ENCODE measurements around the gene DMAC2. TPM values are rescaled to one million over a fixed set of nuclear protein-coding genes. Genes with fewer than 3 reads are reported as not detected.

The DMAC2 gene
- total and polyA plus RNA-seq, 2 donors (not counting 3 experiments of a cell fraction or from before 2014, with no cell fraction given): 65.4 to 137 TPM

DNA sequence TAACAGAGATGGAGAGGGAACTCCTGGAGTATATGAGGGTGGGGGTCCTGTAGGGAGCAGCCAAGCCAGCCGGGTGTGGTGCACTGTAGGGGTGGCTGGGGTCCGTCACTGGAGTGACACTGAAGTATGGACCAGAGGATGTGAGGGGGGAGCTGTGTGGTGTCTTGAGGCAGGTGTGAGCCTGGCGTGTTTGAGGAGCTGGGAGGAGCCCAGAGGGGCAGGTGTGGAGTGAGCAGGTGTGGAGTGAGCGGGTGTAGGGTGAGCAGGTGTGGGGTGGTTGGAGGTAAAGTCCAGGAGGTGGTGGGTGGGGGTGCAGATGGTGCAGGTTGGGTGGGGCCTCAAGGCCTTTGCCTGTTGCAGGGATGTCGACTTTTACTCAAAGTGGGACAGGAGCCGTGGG, 18.4 kb downstream of the DMAC2 start:
- FAIRE-seq (no peak), DNase-seq (ENCODE audit: low read depth, low spot score) (no peak)
- intact Hi-C loops (cut with micrococcal nuclease): no loop called here
- Histone ChIP-seq H4K20me1 (replicated peaks; ENCODE audit: control insufficient read depth, extremely low read depth, insufficient read depth, low read length) (no peaks in the 10 kb centered on the region), H3K4me3 (replicated peaks in 1 of 3; ENCODE audit: insufficient read depth in 1 of 3, low read depth in 1 of 3, low read length in 3 of 3) (no peak overlapping the region), H3K9me3 (replicated peaks; ENCODE audit: control insufficient read depth, insufficient read depth, low read length) (no peaks in the 10 kb centered on the region), H2AFZ (ENCODE audit: low read depth, low read length) (no peak overlapping the region), H3K36me3 (ENCODE audit: control insufficient read depth in 2 of 2, extremely low read depth in 1 of 2, insufficient read depth in 2 of 2, low read length in 2 of 2) (peaks cover 0 to 41% of the 10 kb centered on the region in 2 experiments), H3K4me2 (ENCODE audit: insufficient read depth, low read length) (no peak overlapping the region), H3K27me3 (ENCODE audit: control insufficient read depth in 2 of 2, insufficient read depth in 2 of 2, low read length in 2 of 2) (no peaks in the 10 kb centered on the region), H3K9me1 (replicated peaks; ENCODE audit: control insufficient read depth, extremely low read depth, insufficient read depth, low read length) (no peaks in the 10 kb centered on the region), H3K79me2 (ENCODE audit: control insufficient read depth, insufficient read depth, low read length) (peaks cover 5% of the 10 kb centered on the region), H3K4me1 (ENCODE audit: control insufficient read depth, extremely low read depth, insufficient read depth, low read length) (peaks cover 1% of the 10 kb centered on the region), H3K27ac (ENCODE audit: insufficient read depth, low read depth, low read length) (no peak overlapping the region), H3K9ac (replicated peaks; ENCODE audit: extremely low read depth, insufficient read depth, low read length) (no peak overlapping the region)
- dilution Hi-C loops (cut with MboI; ENCODE audit: extremely low pct_ligation_motif_present, low sequenced_read_pairs): no loop called here
- TF ChIP-seq EZH2 (IDR thresholded peaks at IDR 0.05; ENCODE audit: borderline replicate concordance, low read depth, low read length, severe bottlenecking): no peak
- TF ChIP-seq FOS (IDR thresholded peaks at IDR 0.05; ENCODE audit: borderline replicate concordance, insufficient read depth, low read length): no peak
- TF ChIP-seq JUN (IDR thresholded peaks at IDR 0.05; ENCODE audit: borderline replicate concordance, insufficient read depth, insufficient read length, low read depth): no peak
- no peak for TF ChIP-seq POLR2AphosphoS5 (IDR thresholded peaks at IDR 0.05; ENCODE audit: insufficient read depth, low read depth, low read length)
- TF ChIP-seq POLR2A (IDR thresholded peaks at IDR 0.05; ENCODE audit: low read depth, low read length): no peak
- TF ChIP-seq, protein P1, sequence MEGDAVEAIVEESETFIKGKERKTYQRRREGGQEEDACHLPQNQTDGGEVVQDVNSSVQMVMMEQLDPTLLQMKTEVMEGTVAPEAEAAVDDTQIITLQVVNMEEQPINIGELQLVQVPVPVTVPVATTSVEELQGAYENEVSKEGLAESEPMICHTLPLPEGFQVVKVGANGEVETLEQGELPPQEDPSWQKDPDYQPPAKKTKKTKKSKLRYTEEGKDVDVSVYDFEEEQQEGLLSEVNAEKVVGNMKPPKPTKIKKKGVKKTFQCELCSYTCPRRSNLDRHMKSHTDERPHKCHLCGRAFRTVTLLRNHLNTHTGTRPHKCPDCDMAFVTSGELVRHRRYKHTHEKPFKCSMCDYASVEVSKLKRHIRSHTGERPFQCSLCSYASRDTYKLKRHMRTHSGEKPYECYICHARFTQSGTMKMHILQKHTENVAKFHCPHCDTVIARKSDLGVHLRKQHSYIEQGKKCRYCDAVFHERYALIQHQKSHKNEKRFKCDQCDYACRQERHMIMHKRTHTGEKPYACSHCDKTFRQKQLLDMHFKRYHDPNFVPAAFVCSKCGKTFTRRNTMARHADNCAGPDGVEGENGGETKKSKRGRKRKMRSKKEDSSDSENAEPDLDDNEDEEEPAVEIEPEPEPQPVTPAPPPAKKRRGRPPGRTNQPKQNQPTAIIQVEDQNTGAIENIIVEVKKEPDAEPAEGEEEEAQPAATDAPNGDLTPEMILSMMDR (IDR thresholded peaks at IDR 0.05; ENCODE audit: extremely low read depth in 1 of 2, insufficient read depth in 1 of 2, low read depth in 1 of 2, low read length in 2 of 2): no peak
- TF ChIP-seq MAX (IDR thresholded peaks at IDR 0.05; ENCODE audit: insufficient read depth, insufficient read length): no peak
- no peak for TF ChIP-seq GATA2 (IDR thresholded peaks at IDR 0.05; ENCODE audit: insufficient read depth, insufficient read length, low read depth, low read length)
- no peak for TF ChIP-seq MYC (IDR thresholded peaks at IDR 0.05; ENCODE audit: low read depth, low read length)
- no TSS peak for BruUV-seq (replicated peaks)
- POLR2A ChIA-PET: no interaction called here
- CTCF ChIA-PET: no interaction called here

Data from endothelial cell of umbilical vein (primary cell).